D721Med (cell line): ENCODE measurements around the gene CFAP70.

ENCODE experiments used
- DNase-seq: peaks from one replicate; pipeline ENCODE4 v3.0.0; 2011; ENCODE audit warnings: low spot score; ENCODE audit not compliant: insufficient read length
- FAIRE-seq: peaks from 2 replicates; lab custom pipeline; 2011; peaks lifted over from hg19 to GRCh38; lab: Jason Lieb, UNC
- TF ChIP-seq, protein P1 (sequence below): IDR thresholded peaks from 2 replicates; pipeline ENCODE4 v1.5.1; 2012; ENCODE audit warnings: mild to moderate bottlenecking, control low read depth; ENCODE audit not compliant: insufficient read depth; ENCODE audit errors: missing control alignments

The CFAP70 gene

DNA sequence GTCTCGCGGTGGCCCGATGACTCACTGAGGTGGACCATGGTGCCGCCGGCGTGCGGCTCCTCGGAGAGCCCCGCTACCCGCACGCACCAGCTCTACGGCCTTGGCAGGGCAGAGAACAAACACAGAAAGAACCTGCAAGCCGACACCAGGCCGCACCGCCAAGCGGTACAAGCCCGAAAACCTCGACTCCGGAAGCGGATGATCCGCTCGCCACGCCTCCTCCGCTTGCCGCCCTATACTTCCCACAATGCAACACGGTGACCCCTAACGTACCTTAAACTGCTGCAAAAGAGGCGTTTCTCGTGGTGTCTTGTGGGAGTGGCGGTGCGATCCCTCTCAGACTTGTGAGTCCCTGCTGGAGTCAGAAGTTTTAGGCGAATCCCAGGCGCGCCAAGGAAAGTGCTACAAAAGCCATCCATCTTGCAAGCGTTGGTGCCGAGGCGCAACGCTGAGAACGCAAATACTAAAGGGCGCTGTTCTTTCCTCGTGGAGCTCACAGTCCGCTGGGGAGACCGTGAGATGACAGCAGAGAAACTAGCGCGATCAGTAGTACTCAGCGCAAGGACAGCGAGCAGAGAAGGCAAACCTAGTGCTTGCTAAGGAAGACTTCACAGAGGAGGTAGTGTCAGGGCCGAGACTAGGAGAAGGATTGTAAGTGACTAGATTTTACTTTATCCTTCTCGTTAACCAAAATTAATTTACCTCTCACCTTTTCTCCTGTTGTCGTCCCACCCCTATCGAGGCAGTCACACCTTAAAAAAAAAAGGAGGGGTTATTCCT is 106.0 kb downstream of the CFAP70 start, which contains the start of gene MRPS16:
Gene MRPS16 (minus strand): TSS at position 200 of the 780 bp plus-strand sequence. CDS start 162 bp downstream, at position 38.
- TF ChIP-seq, protein P1, sequence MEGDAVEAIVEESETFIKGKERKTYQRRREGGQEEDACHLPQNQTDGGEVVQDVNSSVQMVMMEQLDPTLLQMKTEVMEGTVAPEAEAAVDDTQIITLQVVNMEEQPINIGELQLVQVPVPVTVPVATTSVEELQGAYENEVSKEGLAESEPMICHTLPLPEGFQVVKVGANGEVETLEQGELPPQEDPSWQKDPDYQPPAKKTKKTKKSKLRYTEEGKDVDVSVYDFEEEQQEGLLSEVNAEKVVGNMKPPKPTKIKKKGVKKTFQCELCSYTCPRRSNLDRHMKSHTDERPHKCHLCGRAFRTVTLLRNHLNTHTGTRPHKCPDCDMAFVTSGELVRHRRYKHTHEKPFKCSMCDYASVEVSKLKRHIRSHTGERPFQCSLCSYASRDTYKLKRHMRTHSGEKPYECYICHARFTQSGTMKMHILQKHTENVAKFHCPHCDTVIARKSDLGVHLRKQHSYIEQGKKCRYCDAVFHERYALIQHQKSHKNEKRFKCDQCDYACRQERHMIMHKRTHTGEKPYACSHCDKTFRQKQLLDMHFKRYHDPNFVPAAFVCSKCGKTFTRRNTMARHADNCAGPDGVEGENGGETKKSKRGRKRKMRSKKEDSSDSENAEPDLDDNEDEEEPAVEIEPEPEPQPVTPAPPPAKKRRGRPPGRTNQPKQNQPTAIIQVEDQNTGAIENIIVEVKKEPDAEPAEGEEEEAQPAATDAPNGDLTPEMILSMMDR, result no peak
- peak; percentile 83 for DNase-seq
- FAIRE-seq, result no peak

DNA sequence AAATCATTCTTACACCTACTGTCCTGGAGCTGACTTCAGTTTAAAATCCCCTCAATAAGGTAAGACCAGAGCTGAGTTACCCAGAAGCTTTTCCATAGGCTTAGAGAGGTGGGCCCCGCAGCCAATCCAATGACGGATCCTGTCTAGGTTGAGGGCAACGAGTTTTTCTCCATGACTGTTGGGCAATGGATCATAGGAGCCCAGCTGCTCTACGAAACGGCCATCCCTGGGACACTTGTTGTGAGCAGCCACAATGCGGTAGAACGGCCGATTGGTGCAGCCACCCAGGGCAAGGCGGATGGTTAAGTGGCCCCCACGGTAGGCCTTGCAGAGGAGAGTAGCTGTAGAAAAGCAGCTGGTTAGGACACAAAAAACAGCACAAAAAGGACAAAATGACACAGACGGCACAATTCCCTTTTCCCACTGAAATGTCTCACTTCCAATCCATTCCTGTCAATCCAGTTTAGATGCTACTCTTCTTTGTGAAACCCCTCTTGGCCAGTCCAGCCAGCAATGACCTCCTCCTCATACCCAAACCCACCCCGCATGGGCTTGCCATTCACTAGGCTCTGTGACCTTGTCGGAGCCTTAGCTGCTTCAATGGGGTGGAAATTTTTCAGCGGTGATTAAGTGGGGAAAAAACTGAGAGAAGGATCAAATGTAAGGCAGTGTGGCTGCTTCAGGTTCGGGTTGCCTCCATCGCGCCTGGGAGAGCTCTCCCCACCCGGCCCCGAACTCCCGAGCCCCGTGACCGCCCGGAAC is 106.8 kb downstream of the CFAP70 start:
- DNase-seq, result no peak
- no peak for FAIRE-seq
- TF ChIP-seq, protein P1, result no peak

DNA sequence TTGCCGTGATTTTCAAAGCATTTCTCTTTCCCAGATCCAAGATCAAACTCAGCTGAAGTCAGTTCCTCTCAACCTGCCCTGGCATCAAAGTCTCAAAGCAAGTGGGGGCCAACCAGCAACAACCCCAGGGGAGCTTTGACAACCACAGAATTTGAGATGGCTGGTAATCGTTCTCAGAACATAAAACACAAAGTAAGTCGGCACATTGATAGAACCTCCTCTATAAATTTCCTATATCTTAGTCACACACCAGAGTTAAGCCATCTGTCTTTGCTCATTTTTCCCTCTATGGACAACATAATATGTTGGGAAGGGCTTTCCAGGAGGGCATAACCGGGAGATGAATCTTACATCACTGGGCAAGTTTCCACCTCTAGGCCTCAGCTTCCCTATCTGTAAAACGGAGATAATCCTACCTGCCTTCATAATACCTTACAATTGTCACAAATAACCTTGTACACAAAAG is 110.4 kb downstream of the CFAP70 start:
- no peak for DNase-seq
- TF ChIP-seq, protein P1, result no peak
- FAIRE-seq, result no peak

DNA sequence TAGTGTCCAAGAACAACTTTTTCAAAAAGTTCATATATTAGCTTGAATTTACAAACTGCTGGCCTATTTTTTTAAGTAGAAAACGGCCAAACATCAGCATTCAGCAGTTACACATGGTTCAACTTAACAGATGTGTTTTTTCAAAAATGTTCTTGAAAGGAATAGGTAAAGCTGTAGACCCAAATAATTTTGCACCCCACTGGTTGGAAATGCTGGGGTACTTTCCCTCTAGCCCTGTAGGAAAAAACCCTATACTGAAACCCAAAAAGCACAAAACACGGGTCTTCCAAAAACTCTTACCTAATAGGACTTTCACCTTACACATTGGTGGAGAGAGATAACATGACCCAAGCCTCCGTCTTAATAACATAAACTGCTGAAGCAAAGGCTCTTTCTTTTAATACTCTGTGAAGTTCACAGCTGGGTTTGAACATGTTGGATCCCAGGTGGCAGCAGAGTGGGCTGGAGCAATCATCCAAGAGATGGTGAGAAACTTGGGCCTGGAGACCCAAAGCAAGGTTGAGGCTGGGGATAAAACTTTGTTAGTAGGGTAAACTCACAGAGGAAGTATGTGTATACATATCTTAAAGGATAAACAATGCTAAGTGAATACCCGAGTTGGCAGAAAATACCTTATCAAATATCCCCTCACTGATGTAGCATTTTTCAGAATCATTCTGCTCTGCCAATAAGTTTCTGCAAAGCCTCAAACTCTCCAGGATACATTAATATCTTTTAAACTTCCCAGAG is 111.0 kb downstream of the CFAP70 start:
- DNase-seq (no peak), FAIRE-seq (no peak)
- TF ChIP-seq, protein P1, result no peak

DNA sequence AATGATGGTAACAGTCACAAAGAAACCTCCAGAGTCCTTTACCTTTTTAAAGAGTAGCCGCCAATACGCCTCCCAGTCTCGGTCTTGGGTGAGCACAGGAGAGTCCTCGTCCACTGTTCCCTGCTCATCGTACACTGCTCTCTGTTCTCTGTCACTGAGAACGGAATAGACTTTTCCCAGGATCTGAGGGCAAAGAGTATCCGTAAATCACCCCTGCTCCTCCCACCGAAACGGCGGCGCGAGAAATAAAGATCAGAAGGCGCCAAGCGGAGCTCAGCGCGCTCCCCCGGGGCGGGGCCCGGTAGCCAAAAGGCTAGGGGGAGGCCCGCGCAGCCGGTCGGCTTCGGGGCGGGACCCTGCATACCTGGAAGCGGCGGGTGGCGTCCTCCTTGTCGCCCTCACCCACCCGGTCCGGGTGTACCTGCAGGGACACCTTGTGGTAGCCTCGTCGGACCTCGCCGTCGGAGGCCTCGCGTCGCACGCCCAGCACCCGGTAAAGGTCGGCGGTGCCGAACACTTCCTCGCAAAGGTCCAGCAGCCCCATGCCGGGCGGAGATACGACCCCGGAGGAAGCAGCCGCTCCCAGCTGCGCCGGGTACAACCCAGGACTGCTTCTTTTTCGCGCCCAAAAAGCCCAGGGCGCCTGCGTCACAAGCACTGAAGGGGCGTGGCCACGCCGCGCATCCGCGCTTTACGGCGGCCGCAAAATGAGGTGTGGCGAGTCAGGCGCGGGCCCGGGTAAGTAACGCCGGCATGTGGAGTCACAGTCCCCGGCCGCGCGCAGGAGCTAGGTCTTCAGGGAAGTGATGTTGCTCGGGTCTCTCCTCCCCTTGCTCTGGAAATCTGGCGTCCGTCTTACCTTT is 111.8 kb downstream of the CFAP70 start, which contains the start of gene DNAJC9:
Gene DNAJC9 (minus strand): TSS at position 610 of the 863 bp plus-strand sequence. CDS start 66 bp downstream, at position 544.
- FAIRE-seq, result no peak

More for the DNA sequence above, 111.8 kb downstream of the CFAP70 start, which contains the start of gene DNAJC9:
- peak; percentile 74 for DNase-seq
- TF ChIP-seq, protein P1, result no peak
